Erythroblast (primary cell): ENCODE measurements around the gene DNAJB4.

ENCODE experiments used
- DNase-seq, 2 experiments: peaks; one replicate each; lab custom pipeline; 2025; lab: John Stamatoyannopoulos, UW
- GATA1 ChIP-seq: IDR thresholded peaks from 2 replicates; pipeline ENCODE4 v1.6.1; 2011; ENCODE audit warnings: low read depth, mild to moderate bottlenecking, control low read depth, low read length, moderate library complexity
- POLR2A ChIP-seq: IDR thresholded peaks from 2 replicates; pipeline ENCODE4 v1.6.1; 2011; ENCODE audit warnings: mild to moderate bottlenecking, low read length

Gene DNAJB4

DNA sequence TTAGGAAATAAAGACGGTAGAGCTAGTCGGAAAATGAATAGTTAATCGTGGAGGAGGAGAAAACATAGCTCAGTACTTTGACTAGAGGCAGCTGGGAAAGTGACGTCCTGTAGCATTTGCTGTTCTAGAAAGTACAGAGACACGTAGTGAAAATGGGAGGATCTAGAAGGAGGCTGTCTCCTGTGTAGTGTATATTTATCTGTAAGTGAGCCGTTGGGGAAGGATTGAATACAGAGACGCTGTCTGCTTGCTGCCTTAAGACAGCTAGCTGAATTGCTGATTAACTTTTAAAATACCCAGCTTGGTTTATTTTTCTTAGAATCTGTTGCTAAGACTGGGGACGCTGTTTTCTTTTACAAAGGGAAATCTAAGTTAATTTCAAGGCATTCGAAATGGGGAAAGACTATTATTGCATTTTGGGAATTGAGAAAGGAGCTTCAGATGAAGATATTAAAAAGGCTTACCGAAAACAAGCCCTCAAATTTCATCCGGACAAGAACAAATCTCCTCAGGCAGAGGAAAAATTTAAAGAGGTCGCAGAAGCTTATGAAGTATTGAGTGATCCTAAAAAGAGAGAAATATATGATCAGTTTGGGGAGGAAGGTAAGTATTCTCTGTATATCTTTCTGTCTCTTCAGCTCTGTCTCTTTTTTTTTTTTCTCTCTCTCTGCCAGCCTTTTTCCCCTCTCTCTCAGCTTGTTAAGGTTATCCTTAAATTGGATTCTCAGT is at the start of gene DNAJB4:
DNAJB4 (plus strand) TSS at position 221 of the 729 bp plus-strand sequence; CDS start at position 393, 172 bp downstream.
- DNase-seq, result peak; percentile 94 to 97
- no peak for TF ChIP-seq GATA1
- TF ChIP-seq POLR2A, result peak; percentile 100

DNA sequence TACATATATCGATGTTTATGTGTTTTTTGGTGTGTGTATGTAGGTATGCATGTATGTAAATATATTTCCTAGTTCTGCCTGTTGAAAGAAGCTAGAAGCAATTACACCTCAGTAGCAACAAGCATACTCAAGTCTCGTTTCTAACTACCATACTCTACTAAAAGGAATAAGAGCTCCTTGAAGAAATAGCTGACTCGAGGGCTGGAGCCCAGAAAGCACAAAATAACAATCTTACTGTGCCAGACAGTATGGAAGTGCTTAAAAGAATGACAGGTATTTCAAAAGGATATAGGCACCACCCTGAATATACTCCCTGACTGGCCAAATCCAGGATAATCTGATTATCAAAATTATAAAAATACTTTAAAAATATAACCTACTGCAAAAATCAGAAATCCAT is 49.0 kb upstream of the DNAJB4 start:
- no peak for DNase-seq
- TF ChIP-seq GATA1 (no peak), POLR2A (no peak)

DNA sequence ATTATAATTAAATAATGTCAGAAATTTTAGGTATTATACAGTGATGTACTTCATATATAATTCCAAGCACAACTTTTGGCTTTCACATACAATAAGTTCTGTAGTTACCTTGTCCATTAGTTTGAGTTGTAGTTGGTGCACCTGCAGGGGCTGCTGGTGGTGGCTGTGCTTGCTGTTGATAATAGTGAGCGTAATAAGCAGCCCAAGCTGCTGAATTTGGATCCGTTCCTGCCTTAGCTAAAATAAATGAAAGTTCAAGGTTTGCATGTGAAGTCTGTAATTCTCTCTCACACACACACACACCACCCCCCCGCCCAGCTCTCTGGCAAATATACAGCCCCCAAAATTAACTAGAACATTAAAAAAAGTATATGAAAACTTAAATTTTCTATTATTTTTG is 48.3 kb upstream of the DNAJB4 start:
- TF ChIP-seq POLR2A, result no peak
- DNase-seq, result no peak

DNA sequence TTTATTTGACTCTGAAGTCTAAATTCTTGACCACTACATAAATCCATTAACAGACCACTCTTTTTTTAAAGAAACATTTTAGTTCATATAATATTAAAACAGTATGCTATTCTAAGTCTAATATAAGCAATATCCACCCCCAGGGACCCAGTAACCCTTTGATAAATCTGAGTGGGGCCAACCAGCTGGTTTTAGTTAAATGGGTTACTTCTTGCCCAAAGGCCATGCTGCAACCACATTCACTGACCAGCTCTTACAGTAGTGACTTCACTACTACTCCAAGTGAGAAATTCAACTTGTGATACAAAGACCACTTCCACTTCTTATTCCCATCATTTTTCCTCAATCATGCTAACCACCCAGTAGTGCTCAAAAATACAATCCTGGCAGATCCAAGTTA is 46.3 kb upstream of the DNAJB4 start:
- TF ChIP-seq POLR2A, result no peak
- no peak for TF ChIP-seq GATA1
- DNase-seq, result no peak

DNA sequence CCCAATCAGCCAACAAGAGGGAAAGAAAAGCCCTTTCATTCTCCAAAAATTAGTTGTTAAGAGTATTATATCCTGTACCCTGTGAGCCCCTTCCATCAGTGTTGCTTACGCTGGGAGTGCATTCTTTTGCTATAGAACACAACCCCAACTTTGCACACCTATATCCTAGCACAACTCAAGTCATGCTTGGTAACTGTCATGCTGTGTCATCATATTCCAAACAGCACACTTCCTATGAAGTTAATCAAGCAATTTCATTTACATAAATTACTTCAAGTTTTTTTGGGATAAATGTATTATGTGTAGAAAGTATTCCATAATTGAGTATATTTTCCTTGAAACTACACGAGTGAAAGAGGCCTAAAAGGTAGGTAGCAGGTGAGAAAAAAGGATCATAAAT is 45.9 kb upstream of the DNAJB4 start:
- TF ChIP-seq GATA1 (no peak), POLR2A (no peak)

DNA sequence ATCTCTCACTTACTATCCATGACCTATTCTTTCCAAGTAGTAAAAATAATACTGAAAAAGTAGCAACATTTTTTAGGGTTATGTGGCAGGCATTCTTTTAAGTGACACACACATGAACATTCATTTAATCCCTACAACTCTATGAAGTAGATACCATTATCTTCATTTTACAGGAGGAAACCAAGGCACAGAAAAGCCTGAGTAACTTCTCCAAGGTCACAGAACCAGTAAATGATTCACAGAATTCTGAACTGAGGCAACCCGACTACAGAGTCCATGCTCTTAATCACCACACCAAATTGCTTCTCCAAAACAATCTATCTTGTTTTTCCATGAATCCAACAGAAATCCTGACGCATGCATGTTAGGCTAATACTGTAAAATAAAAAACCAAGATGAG is 43.3 kb upstream of the DNAJB4 start:
- TF ChIP-seq GATA1 (no peak), POLR2A (no peak)
- DNase-seq, result no peak

More for the DNA sequence above, 45.9 kb upstream of the DNAJB4 start:
- DNase-seq, result no peak

DNA sequence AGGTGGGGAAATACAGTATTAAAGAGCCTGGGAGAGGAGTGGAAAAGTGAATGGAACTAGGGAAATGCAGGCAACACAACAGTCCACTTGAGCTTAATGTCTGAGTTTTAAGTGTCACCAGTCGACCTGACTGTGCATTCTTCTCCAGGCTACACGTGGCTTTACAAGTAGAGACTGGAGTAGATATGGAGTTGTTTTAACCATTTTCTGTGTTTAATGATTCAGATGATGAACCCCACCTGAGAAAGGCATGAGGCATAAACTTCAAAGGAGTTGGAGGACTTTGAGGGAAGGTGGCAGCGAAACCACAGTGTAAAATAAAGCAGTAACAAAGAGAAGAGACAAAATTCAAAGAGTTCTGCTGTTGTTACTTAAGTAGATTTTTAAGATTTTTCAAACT is 38.4 kb upstream of the DNAJB4 start:
- no peak for DNase-seq
- no peak for TF ChIP-seq GATA1
- no peak for TF ChIP-seq POLR2A

DNA sequence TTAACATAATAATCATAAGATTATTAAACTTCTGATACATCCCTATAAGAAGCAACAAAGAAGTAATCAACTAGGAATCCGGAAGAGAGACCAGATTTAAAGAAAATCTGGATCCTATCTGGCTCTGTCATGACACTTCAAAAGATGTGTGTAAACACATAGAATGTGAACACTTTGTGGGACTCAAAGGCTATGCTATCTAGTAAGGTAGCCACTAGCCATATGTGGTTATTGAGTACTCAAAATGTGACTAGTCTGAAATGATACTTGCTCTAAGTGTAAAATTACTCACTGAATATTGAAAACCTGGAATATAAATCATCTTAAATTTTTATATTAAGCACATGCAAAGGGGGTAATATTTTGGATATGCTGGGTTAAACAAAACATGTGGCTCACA is 34.5 kb upstream of the DNAJB4 start:
- no peak for TF ChIP-seq POLR2A
- TF ChIP-seq GATA1, result no peak

DNA sequence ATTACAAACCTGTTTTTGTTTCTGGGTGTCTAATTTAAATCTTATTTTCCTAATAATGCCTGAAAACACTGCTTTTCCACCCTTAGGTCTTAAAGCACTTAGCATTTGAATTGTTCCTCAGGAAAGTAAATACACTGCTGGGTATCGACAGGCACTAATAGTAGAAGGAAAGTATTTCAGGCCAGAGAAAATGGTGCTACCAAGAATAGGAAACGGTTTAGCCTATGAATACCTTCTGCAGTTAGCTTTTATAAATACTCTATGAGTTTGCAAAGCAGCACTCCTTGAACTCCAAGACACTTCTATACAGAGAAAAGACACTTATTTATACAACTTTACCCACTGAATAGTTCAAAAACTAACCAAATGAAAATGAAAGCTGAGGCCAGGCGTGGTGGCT is 32.7 kb upstream of the DNAJB4 start:
- no peak for DNase-seq
- TF ChIP-seq GATA1, result no peak
- no peak for TF ChIP-seq POLR2A

More for the DNA sequence above, 34.5 kb upstream of the DNAJB4 start:
- no peak for DNase-seq

DNA sequence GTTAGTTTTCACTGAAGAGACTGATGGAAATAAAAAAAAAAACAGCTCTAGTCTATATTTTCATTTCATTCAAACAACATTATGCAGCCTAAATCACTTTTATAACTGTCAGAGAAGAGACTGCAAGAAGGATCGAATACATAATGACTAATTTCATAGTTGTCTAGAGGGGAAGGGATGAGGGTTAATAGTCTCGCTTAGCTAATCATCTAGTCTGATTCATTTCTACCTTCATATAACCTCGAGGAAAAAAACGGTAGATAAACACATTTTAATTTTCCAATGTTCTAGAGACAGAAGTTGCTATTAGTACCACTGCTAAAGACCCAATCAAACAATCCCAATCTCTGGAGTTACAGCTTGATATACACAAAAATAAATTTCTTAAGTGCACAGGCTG is 29.4 kb upstream of the DNAJB4 start:
- no peak for DNase-seq

DNA sequence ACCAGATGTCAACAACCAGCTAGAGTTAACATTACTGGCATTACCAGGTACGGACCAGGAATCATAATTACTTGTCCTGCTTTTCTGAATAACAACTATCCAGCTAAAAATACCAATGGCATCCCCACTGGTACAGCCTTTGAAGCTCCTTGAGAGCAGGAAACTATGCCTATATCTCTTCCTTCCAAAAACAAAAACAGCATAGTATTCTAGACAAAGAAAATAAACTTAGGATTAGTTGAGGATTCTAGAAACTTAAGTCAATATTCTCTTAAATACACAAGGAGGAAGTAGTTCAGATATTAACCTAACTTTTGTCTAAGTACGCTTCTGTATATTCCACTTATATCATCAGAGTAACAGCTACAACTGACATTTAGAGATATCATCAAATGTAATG is 28.8 kb upstream of the DNAJB4 start:
- TF ChIP-seq POLR2A (no peak), GATA1 (no peak)
- DNase-seq, result peak; percentile 12 to 19

More for the DNA sequence above, 29.4 kb upstream of the DNAJB4 start:
- no peak for TF ChIP-seq GATA1
- TF ChIP-seq POLR2A, result no peak

DNA sequence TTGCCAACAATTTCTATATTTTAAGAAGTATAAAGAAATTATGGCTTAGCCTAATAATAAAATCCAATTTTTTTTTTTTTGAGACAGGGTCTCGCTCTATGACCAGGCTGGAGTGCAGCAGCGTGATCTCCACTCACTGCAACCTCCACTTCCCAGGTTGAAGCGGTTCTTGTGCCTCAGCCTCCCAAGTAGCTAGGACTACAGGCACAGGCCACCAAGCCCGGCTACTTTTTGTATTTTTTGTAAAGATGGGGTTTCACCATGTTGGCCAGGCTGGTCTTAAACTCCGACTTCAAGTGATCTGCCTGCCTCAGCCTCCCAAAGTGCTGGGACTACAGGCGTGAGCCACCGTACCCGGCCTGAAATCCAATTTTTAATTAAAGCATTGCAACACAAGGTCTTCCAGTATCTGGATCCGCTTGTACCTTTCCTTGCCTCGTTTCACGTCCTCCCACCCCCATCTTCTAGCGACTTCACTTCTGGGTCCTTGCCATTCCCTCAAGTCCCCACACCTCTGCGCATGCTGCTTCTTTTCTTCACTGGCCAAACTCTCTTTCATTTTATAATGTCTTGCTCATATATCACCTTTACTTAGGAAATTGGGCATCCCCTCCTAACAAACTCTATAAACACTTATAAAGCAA is 28.2 kb upstream of the DNAJB4 start:
- peak; percentile 27 to 31 for DNase-seq
- TF ChIP-seq GATA1 (no peak), POLR2A (no peak)

DNA sequence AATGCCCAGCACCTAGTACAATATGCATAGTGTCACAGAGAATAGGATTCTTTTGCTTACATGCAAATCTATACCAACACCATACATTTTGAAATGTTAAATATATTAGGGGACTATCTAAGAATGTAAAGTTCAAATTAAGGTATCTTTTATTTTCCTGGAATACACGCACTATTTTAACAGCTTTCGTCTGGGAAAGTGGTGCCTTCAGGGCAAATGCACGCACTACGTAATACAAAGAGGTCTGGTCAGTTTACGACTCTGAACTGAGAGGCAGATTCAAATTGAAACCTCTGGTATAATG is 26.8 kb upstream of the DNAJB4 start:
- TF ChIP-seq POLR2A, result no peak
- TF ChIP-seq GATA1, result no peak
- DNase-seq, result no peak

DNA sequence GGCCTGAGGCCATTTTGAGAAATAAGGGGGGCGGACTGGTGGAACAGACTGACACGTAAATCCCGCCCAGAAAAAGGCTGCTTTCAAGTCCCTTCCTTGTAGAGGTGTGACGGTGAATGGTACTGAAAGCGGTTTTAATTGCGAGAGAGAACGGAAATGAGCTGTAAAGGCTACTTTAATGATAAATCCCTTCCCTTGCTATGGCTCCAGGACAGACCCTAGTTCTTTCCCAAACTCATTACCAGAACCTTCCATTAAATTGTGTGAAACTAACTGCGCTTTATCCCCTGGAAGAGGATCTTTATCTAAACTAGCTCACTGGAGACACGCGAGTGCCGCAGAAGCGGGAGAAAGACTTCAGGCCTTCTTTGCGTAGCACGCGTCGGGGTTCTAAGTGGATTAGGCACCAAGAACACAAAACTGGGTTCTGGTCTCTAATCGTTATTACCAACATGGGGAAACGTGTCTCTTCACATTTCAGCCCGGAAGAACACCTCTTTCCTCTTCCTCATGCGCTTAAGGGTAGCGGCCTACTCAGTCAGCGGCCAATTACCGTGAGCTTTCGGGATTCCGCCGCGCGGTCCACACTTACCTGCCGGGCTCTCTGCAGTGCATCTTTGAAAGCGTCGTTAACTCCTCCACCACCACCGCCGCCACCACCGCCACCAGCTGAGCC is 26.3 kb upstream of the DNAJB4 start:
- TF ChIP-seq POLR2A (peak; percentile 64), GATA1 (no peak)
- peak; percentile 92 to 96 for DNase-seq
